GM23338 (cell line): ENCODE results near the gene RRBP1. TPM values are rescaled to one million over a fixed set of nuclear protein-coding genes. Genes with fewer than 3 reads are reported as not detected.

Experiments
- ATAC-seq: fragments of 200-7000 bp; cut with Tn5 transposase; 3 replicates; pipeline ENCODE4 v1.9.1; 2020
- DNase-seq: peaks from one replicate; pipeline ENCODE4 v3.0.0-alpha.2; 2015; ENCODE audit warnings: low spot score
- H2AFZ ChIP-seq: fragments of 200-600 bp; sonication (generic); 2 replicates; pipeline ENCODE4 v1.8.0; 2016; ENCODE audit warnings: antibody characterized with exemption, mild to moderate bottlenecking, moderate library complexity
- H3F3A ChIP-seq: fragments of 200-600 bp; sonication (generic); replicated peaks from 2 replicates; pipeline ENCODE4 v1.8.0; 2017; ENCODE audit warnings: antibody characterized with exemption, mixed run types, low read depth
- H3K27ac ChIP-seq: fragments of 200-600 bp; sonication (generic); 2 replicates; pipeline ENCODE4 v1.6.1; 2016; ENCODE audit warnings: low read depth
- H3K27me3 ChIP-seq: fragments of 200-600 bp; sonication (generic); 2 replicates; pipeline ENCODE4 v1.8.0; 2016; ENCODE audit warnings: mild to moderate bottlenecking, mixed run types, moderate library complexity; ENCODE audit not compliant: insufficient read depth
- H3K36me3 ChIP-seq: fragments of 200-600 bp; sonication (generic); 2 replicates; pipeline ENCODE4 v1.8.0; 2016; ENCODE audit warnings: mild to moderate bottlenecking; ENCODE audit not compliant: insufficient read depth
- H3K4me1 ChIP-seq: fragments of 200-600 bp; sonication (generic); 2 replicates; pipeline ENCODE4 v1.8.0; 2016; ENCODE audit warnings: mild to moderate bottlenecking, moderate library complexity; ENCODE audit not compliant: insufficient read depth
- H3K4me2 ChIP-seq: fragments of 200-600 bp; sonication (generic); 2 replicates; pipeline ENCODE4 v1.7.1; 2017; ENCODE audit warnings: mixed run types
- H3K4me3 ChIP-seq: fragments of 200-600 bp; sonication (generic); 2 replicates; pipeline ENCODE4 v1.6.1; 2016; ENCODE audit warnings: mixed run types
- H3K79me2 ChIP-seq: fragments of 200-600 bp; sonication (generic); replicated peaks from 2 replicates; pipeline ENCODE4 v1.8.0; 2017; ENCODE audit warnings: mild to moderate bottlenecking; ENCODE audit not compliant: insufficient read depth
- H3K9me2 ChIP-seq: fragments of 200-600 bp; sonication (generic); 2 replicates; pipeline ENCODE4 v1.8.0; 2017; ENCODE audit not compliant: insufficient read depth
- H4K20me1 ChIP-seq: fragments of 200-600 bp; sonication (generic); replicated peaks from 2 replicates; pipeline ENCODE4 v1.8.0; 2017; ENCODE audit warnings: mild to moderate bottlenecking; ENCODE audit not compliant: insufficient read depth
- H3K27ac Mint-ChIP-seq: 2 replicates; pipeline ENCODE4 v1.8.0; 2020; ENCODE audit warnings: inconsistent platforms, mild to moderate bottlenecking, moderate library complexity, mixed read lengths
- H3K27me3 Mint-ChIP-seq: 3 replicates; pipeline ENCODE4 v1.8.0; 2022; ENCODE audit warnings: low read depth, mild to moderate bottlenecking, moderate library complexity, mixed read lengths, inconsistent platforms; ENCODE audit not compliant: insufficient read depth, poor library complexity
- H3K36me3 Mint-ChIP-seq: 3 replicates; pipeline ENCODE4 v1.8.0; 2021; ENCODE audit warnings: low read depth, mild to moderate bottlenecking, inconsistent platforms, moderate library complexity, mixed read lengths
- H3K4me1 Mint-ChIP-seq: 3 replicates; pipeline ENCODE4 v1.8.0; 2020; ENCODE audit warnings: mild to moderate bottlenecking, inconsistent platforms, mixed read lengths
- H3K4me3 Mint-ChIP-seq: 3 replicates; pipeline ENCODE4 v1.8.0; 2021; ENCODE audit warnings: moderate library complexity, mild to moderate bottlenecking, inconsistent platforms, mixed read lengths
- H3K9me3 Mint-ChIP-seq: 3 replicates; pipeline ENCODE4 v1.8.0; 2020; ENCODE audit warnings: moderate library complexity, mild to moderate bottlenecking, inconsistent platforms, mixed read lengths
- CREB1 ChIP-seq: fragments of 250-450 bp; sonication (Bioruptor Pico); IDR thresholded peaks from 2 replicates; pipeline ENCODE4 v1.5.0; 2020; ENCODE audit warnings: low read depth, mild to moderate bottlenecking, moderate library complexity
- EZH2 ChIP-seq: fragments of 200-600 bp; sonication (generic); IDR thresholded peaks from one replicate; pipeline ENCODE4 v1.8.0; 2017; ENCODE audit warnings: antibody characterized with exemption, mild to moderate bottlenecking, low read depth; ENCODE audit not compliant: unreplicated experiment
- EZH2phosphoT487 ChIP-seq: fragments of 200-600 bp; sonication (generic); IDR thresholded peaks from one replicate; pipeline ENCODE4 v1.8.1; 2018; ENCODE audit warnings: antibody characterized with exemption; ENCODE audit not compliant: unreplicated experiment
- JUNB ChIP-seq: IDR thresholded peaks from one replicate; pipeline ENCODE4 v1.6.1; 2016; ENCODE audit warnings: antibody characterized with exemption; ENCODE audit not compliant: unreplicated experiment
- NANOG ChIP-seq: IDR thresholded peaks from 2 replicates; pipeline ENCODE4 v1.6.1; 2016; ENCODE audit warnings: antibody characterized with exemption, borderline replicate concordance
- POLR2AphosphoS5 ChIP-seq: IDR thresholded peaks from 2 replicates; pipeline ENCODE4 v1.6.1; 2016; ENCODE audit warnings: antibody characterized with exemption, low read depth
- STAT1 ChIP-seq: IDR thresholded peaks from one replicate; pipeline ENCODE4 v1.6.1; 2016; ENCODE audit warnings: antibody characterized with exemption; ENCODE audit not compliant: unreplicated experiment
- ZNF114 ChIP-seq: fragments of 250-450 bp; sonication (Bioruptor Pico); IDR thresholded peaks from 2 replicates; pipeline ENCODE4 v1.5.0; 2020; ENCODE audit warnings: mild to moderate bottlenecking, moderate library complexity
- ZNF331 ChIP-seq: fragments of 250-450 bp; sonication (Bioruptor Pico); IDR thresholded peaks from 2 replicates; pipeline ENCODE4 v1.5.0; 2020; ENCODE audit warnings: low read depth, mild to moderate bottlenecking, moderate library complexity
- ZNF462 ChIP-seq: fragments of 250-450 bp; sonication (Bioruptor Pico); IDR thresholded peaks from 2 replicates; pipeline ENCODE4 v1.5.0; 2020; ENCODE audit warnings: mild to moderate bottlenecking, moderate library complexity
- polyA plus RNA-seq: library from polyadenylated mRNA; unstranded; fragments of >200 nt; fragmentation: Nextera tagmentation; extraction: Ambion mirVana; gene quantifications from 2 replicates; pipeline ENCODE4 v1.2.1, GENCODE V29; 2016
- total RNA-seq: library from RNA; depleted of rRNA; stranded (reverse); fragments of >200 nt; shearing (Covaris generic); gene quantifications from 2 replicates; pipeline ENCODE4 v1.2.3, GENCODE V29; 2014
- TF ChIP-seq, protein P1 (sequence below), 2 experiments: fragments of 200-600 bp in 1 of 2; sonication (generic) in 1 of 2; conservative IDR thresholded peaks; 2 replicates each; pipeline versions ENCODE4 v1.5.1 to v1.6.1; 2016 to 2017; ENCODE audit warnings: antibody characterized with exemption in 2 of 2, low read depth in 2 of 2, mild to moderate bottlenecking in 2 of 2, moderate library complexity in 1 of 2
- TF ChIP-seq, protein P2 (sequence below): IDR thresholded peaks from one replicate; pipeline ENCODE4 v1.6.1; 2018; ENCODE audit warnings: antibody characterized with exemption; ENCODE audit not compliant: unreplicated experiment
- TF ChIP-seq, protein P3 (sequence below): IDR thresholded peaks from 2 replicates; pipeline ENCODE4 v1.6.1; 2016; ENCODE audit warnings: antibody characterized with exemption

RRBP1 gene
- total and polyA plus RNA-seq, 2 experiments from 2014 or later: 105 to 113 TPM

DNA sequence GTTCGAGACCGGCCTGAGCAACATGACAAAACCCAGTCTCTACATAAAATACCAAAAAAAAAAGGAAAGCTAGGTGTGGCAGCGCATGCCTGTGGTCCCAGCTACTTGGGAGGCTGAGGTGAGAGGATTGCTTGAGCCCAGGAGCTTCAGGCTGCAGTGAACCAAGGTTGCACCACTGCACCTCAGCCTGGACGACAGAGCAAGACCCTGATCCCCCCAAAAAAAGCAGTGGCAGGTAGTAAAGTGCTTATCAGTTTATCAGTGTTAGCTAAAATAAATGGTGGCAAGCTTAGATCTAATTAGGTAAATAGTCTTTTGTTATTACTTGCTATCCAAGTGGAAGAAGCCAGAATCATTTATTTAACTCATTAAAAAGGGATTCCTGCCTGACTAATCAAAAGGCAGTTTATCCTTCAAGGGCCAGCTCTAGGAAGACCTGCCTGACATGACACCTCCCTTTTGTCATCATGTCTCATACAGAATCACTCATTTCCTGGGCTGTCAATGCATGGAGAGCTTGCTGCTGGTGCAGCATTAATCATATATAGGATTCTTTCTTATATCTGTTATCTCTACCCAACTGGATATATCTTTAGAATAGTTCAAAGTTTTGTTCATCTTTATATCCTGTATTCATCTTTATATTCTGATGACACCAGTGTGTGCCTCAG lies 102.5 kb downstream of the RRBP1 start:
- DNase-seq (no peak), ATAC-seq (no peak)
- Mint-ChIP-seq H3K27ac (no peak overlapping the region), H3K36me3 (peaks cover 3% of the 10 kb centered on the region; the same call in 2 of the 3 replicates), H3K9me3 (no peaks in the 10 kb centered on the region), H3K4me3 (no peak overlapping the region), H3K4me1 (peaks cover 28% of the 10 kb centered on the region), H3K27me3 (peaks cover 3% of the 10 kb centered on the region)
- H3K4me3 ChIP-seq: no peak overlapping the region
- peaks cover 7% of the 10 kb centered on the region for H4K20me1 ChIP-seq
- H3F3A ChIP-seq: no peaks in the 10 kb centered on the region
- no peak overlapping the region for H2AFZ ChIP-seq
- no peaks in the 10 kb centered on the region for H3K36me3 ChIP-seq
- H3K27me3 ChIP-seq: no peaks in the 10 kb centered on the region
- peaks cover 32% of the 10 kb centered on the region for H3K4me1 ChIP-seq
- no peak overlapping the region for H3K4me2 ChIP-seq
- H3K9me2 ChIP-seq: no peaks in the 10 kb centered on the region; the same call in 1 of the 2 replicates
- no peak overlapping the region for H3K27ac ChIP-seq
- TF ChIP-seq ZNF331 (CRISPR knock-in tag) (no peak), CREB1 (CRISPR knock-in tag) (no peak), ZNF462 (CRISPR knock-in tag) (no peak), STAT1 (no peak), JUNB (no peak), EZH2 (no peak), NANOG (no peak), ZNF114 (no peak), EZH2phosphoT487 (no peak), POLR2AphosphoS5 (no peak)
- TF ChIP-seq, protein P1, sequence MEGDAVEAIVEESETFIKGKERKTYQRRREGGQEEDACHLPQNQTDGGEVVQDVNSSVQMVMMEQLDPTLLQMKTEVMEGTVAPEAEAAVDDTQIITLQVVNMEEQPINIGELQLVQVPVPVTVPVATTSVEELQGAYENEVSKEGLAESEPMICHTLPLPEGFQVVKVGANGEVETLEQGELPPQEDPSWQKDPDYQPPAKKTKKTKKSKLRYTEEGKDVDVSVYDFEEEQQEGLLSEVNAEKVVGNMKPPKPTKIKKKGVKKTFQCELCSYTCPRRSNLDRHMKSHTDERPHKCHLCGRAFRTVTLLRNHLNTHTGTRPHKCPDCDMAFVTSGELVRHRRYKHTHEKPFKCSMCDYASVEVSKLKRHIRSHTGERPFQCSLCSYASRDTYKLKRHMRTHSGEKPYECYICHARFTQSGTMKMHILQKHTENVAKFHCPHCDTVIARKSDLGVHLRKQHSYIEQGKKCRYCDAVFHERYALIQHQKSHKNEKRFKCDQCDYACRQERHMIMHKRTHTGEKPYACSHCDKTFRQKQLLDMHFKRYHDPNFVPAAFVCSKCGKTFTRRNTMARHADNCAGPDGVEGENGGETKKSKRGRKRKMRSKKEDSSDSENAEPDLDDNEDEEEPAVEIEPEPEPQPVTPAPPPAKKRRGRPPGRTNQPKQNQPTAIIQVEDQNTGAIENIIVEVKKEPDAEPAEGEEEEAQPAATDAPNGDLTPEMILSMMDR (conservative IDR thresholded peaks at IDR 0.05; ENCODE audit: low read depth in 2 of 2): no peak
- TF ChIP-seq, protein P2, sequence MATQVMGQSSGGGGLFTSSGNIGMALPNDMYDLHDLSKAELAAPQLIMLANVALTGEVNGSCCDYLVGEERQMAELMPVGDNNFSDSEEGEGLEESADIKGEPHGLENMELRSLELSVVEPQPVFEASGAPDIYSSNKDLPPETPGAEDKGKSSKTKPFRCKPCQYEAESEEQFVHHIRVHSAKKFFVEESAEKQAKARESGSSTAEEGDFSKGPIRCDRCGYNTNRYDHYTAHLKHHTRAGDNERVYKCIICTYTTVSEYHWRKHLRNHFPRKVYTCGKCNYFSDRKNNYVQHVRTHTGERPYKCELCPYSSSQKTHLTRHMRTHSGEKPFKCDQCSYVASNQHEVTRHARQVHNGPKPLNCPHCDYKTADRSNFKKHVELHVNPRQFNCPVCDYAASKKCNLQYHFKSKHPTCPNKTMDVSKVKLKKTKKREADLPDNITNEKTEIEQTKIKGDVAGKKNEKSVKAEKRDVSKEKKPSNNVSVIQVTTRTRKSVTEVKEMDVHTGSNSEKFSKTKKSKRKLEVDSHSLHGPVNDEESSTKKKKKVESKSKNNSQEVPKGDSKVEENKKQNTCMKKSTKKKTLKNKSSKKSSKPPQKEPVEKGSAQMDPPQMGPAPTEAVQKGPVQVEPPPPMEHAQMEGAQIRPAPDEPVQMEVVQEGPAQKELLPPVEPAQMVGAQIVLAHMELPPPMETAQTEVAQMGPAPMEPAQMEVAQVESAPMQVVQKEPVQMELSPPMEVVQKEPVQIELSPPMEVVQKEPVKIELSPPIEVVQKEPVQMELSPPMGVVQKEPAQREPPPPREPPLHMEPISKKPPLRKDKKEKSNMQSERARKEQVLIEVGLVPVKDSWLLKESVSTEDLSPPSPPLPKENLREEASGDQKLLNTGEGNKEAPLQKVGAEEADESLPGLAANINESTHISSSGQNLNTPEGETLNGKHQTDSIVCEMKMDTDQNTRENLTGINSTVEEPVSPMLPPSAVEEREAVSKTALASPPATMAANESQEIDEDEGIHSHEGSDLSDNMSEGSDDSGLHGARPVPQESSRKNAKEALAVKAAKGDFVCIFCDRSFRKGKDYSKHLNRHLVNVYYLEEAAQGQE: no peak
- TF ChIP-seq, protein P3, sequence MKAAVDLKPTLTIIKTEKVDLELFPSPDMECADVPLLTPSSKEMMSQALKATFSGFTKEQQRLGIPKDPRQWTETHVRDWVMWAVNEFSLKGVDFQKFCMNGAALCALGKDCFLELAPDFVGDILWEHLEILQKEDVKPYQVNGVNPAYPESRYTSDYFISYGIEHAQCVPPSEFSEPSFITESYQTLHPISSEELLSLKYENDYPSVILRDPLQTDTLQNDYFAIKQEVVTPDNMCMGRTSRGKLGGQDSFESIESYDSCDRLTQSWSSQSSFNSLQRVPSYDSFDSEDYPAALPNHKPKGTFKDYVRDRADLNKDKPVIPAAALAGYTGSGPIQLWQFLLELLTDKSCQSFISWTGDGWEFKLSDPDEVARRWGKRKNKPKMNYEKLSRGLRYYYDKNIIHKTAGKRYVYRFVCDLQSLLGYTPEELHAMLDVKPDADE: no peak
- peaks cover 99% of the 10 kb centered on the region for H3K79me2 ChIP-seq
